Non-pigmented ciliary epithelial cell (primary cell): ENCODE measurements around the gene BATF.
"Not testable (repeated sequence)": the region's sequence is repeated elsewhere in the genome, so short reads cannot be mapped to it uniquely, and the experiment has no call there.

Source experiments
- DNase-seq: peaks from one replicate; pipeline ENCODE4 v3.0.0-alpha.2; 2010; ENCODE audit warnings: low read depth

The BATF gene, protein sequence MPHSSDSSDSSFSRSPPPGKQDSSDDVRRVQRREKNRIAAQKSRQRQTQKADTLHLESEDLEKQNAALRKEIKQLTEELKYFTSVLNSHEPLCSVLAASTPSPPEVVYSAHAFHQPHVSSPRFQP

DNA sequence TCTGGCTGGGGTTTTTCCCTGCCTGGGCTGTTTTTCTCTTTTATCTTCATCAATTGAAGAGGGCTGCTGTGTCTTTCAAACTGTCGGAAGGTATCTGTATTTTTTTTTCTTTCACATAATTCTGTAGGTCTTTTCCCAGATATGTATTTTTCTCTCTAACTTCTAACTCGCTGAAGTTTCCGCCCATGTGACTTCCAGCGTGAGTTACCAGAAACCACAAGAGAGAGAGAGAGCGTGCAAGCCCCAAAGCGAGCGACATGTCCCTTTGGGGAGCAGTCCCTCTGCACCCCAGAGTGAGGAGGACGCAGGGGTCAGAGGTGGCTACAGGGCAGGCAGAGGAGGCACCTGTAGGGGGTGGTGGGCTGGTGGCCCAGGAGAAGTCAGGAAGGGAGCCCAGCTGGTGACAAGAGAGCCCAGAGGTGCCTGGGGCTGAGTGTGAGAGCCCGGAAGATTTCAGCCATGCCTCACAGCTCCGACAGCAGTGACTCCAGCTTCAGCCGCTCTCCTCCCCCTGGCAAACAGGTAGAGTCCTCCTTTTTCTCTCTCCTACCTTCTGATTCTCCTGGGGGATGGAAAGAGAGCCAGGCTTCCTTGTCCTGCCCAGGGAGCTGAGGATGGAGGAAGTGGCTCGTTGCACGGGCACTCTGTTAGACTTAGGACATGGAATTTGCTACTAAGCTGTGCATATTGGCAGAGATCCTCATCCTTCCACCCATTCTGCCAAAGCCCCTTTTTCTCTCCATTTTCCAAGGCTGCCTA, at the start of gene BATF:
TSS of gene BATF (plus strand) at position 246 of the 759 bp plus-strand sequence. CDS start at position 460, 214 bp downstream.
- DNase-seq, result no peak

DNA sequence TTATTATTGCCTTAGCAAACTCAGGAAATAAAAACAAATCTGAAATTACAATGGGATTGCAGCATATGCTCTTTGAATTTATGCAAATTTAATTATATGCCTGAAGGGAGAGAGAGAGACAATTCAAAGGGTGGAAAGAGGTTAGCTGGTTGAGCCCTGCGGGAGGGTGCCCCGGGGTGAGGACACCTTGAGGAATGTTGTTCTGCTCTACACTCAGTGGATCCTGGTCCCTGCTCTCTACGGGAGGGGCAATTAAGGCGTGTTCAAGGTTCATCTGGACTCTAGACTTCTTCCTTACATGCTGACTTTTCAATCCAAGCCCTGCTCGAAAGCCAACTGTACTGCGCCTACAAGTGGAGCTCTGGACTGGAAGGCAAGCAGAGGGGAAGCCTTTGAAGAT, 48.1 kb upstream of the BATF start:
- DNase-seq, result not testable (repeated sequence)

DNA sequence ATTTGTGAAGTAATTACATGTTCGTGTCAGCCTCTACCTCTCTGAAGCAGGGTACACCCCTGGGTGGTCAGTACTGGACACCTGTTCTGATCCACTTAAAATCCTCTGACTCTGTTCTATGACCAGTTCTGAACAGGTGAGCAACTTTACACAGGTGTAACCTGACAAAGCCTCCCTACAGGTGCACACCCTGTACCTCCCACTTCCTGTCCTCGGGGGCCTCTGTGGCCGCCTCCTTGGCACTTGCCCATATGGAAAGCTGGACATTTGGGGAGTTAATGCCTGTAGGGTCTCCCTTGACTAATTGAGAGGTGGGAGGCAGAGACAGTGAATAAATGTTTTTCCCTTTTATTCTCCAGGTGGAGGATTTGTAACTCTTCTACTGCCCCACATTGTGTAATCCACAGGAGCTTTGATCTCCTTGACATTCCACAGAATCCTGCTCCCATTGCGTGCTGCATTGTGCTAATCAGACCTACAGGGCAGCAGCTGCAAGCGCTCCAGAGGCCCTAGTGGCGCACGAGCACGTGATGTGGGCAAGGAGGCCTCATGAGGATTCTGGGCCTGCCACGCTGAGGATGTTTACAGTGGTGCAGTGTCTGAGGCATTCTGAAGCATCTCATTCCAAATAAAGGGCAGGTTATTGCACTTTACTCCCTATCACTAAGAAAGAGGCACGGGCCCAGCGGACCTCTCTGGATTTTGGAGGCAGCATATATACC, 45.8 kb upstream of the BATF start:
- DNase-seq, result no peak

DNA sequence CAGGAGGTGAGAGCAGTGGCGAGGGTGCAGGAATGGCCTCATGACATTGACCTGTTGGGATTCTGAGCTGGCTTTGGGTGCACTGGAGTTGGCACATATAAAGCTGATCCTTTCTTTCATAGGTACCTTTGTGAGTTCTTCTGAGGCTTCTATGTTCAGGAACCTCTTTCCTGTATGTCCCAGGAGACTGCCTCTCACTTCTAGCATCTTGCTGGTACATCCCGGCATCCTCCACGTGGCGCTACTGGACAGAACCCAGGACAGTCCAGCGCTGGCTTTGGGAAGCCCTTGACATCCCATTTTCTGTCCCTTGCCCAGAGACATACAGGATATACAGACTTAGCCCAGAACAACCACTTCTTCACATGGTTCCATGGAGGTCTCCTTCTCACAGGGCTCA, 44.4 kb upstream of the BATF start:
- no peak for DNase-seq

DNA sequence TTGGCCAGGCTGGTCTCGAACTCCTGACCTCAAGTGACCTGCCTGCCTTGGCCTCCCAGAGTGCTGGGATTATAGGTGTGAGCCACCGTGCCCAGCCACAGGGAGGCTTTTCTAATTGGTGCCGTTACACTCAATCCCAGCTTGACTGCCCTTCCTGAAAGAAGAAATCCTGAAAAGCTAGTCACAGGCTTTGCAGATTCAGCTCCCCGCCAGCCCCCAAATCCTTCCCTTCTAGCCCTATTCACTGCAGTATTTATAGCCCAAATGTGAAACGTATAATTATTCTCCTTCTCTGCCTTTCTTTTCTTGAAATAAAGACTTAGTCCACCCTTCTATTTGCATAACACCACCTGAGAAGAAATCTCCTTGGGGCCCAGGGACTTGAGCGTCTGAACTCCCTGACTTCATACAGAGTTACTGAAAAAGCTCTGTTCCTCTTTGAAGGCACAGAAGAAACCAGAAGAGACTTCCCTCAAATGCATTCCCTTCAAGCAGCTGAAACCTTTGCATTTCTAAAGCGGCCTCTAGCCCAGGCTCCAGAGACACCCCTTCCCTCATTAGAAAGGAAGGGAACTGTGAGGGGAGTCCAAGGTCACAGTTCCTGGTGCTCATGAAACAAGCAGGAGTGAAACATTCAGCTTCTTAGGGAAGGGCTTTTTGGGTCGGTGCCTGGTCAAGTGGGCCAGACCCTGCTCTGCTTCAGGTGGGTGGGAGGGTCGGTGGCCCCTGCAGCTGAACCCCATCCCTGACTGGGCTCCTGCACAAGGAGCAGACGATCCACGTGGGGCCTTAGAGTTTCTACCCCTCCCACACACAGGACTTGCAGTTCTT, 42.3 kb upstream of the BATF start:
- no peak for DNase-seq

DNA sequence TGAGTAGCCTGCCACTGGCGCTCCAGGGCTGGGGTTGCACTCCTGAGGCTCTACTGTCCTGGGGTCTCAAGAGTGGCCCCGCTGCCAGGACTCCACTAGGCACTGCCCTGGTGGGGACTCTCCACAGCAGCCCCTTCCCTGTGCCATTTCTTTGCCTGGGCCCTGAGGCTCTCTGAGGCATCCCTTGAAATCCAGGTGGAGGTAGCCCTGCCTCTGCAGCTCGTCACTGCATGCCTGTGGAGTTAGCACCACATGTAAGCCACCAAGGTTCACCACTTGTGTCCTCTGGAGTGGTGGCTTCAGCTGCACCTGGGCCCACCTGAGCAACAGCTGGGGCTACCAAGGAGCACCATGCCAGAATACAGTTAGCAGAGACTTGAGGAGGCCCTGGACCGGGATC, 39.9 kb upstream of the BATF start:
- no peak for DNase-seq

DNA sequence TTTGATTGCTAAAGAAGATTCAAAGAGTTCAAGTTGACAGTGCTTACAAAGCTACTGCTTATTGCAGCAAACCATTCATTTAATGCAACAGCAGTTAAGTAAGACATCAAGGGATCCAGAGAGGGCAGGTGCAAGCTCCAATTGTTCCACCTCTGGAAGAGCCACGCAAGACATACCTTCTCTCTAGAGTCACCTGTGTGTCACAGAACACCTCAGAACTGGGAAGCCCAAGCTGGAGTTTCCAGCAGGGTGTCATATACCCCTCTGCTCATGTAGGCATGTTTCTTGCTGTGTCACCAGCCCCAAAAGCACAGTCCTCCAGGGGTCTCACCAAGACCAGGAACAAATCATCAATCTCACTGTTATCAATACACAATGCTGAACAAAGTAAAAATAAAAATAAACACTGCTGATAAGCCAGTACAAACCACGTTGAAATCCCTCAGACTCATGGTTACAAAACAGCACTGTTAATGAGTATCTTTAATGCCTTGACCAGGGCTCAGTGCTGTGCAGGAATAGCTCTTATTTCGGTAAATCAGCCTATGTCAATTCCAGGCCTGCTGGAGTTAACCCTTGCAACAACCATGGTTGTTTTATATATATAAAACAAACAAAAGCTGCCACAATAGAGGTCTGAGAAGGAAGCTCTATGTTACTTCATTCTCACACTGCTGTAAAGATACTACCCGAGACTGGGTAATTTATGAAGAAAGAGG, 37.4 kb upstream of the BATF start:
- DNase-seq, result no peak

DNA sequence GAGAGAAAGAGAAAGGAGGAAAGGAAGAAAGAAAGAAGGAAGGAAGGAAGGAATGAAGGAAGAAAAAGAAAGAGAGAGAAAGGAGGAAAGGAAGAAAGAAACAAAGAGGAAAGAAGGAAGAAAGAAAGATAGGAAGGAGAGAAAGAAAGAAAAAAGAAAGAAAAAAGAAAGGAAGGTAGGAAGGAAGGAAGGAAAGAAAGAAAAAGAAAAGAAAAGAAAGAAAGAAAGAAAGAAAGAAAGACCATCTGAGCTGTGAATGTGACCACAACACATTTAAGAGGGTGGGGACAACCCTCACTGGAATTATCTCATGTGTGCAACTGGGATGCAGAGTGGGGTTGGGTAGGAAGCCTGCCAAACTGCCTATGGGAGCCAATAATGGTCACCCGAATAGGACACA, 36.0 kb upstream of the BATF start:
- no peak for DNase-seq

DNA sequence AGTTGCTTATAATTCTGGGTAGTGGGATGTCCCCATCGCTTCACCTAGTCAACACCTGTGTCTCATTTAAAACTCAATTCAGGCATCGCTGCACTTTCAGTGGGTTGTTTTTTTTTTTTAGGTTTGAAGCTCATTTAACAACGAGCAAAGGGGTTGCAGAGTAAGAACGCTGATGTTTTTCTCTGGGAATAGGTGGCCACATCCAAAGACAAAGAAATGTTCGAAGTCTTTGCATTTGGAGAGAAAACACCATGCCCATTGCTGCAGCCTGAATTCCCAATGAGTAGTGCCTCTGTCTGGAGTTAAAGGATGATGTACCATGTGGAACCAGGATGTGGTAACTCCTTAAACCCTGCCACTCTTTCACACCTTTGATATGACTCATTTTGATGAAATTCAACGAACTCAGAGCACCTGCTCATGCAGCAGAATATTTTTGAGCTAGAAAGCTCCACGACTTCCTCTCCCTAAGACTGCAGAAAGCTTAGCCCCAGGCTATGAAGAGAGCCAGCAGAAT, 35.1 kb upstream of the BATF start:
- no peak for DNase-seq

DNA sequence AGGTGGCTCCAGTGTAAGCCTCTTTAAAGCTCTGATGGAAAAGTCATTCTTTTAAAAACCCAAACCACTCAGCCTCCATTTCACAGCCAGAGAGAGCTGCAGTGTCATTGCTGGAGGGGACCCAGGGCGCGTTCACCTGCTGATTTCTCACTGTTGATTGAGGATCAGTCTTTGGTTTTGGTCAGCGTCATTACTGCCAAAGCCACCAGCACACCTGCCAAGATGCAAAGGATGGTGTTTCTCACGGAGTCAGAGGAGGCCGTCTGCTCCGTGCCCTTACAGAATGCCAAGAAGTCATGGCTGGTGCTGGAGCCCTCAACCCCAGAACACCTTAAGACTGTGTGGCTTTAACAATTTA, 32.8 kb upstream of the BATF start:
- DNase-seq, result no peak

DNA sequence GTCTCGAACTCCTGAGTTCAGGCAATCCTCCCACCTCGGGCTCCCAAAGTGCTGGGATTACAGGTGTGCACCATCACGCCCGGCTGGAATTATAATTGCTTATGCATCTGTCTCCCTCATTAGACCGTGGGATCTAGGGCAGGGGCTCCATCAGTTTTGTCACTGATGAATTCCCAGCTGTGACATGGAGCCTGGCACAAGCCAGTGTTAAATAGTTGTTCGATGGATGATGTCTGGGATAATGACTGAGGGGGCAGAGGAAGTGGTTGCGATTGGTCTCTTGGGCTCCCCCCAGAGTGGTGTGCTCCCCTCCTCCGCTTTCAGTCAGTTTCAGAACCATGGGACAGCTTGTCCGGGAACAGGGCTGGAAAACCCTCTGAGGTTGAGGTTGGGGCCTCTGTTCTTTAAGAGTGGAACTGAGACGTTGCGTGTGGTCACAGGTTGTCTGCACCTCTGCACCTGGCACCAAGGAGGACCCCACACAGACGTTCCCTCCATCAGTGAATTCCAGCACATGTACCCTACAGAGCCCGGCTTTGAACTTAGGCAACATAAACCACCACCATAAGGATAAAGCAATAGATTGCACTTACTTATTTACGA, 30.8 kb upstream of the BATF start:
- no peak for DNase-seq

DNA sequence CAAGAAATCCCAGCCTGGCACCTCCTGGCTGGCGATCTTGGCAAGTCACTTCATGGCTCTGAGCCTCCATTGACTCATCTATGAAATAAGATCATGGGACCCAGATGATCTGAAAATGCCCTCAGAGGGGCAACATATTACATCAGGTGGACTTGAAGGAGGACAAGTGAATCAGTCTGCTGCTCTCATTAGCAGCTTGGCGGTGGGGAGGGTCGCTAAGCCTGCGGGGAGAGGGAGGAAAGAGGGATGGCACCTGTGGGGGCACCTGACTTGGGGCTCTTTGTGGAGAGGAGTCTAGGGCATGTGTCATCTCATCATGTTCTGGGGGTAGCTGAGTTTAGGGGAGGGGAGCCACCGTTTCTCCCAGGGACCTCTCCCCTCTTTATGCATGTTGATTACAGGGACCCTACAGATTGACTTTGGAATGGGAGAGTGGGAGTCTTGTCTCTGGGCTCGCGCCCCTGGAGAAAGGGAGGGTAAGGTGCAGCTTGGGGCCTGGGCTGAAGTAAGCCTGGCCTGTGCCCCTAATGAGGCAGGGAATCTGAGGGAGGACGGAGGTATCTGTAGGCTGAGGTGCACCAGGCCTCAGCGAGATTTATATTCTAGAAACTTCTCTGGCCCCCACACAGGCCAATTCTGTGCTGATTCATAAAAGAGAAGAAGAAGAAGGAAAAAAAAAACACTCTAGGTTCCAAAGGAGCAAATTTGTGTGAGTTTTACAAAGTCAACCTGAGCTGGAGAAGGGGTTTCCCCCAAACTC, 29.3 kb upstream of the BATF start:
- DNase-seq, result no peak

DNA sequence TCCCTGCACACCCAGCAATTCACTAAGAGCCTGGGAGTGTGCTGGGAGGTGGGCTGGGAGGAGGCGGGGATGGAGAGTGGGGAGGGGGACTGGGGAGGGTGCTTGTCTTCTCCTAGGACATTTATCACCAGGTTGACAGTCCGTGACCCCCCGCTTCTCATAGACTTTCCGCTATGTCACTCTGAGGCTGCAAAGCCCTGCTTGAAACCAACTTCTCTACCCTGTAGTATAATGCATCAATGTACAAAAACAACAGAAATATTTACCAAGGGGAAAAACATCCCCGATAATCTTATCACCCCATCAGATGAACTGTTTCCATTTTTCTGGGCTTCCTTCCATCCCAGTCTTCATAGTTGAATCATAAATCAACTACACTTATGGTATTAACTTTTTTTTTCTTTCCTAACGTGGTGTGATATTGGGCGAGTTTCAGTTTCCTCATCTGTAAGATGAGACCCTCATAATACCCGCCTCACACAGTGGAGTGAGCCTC, 28.6 kb upstream of the BATF start:
- DNase-seq, result no peak

DNA sequence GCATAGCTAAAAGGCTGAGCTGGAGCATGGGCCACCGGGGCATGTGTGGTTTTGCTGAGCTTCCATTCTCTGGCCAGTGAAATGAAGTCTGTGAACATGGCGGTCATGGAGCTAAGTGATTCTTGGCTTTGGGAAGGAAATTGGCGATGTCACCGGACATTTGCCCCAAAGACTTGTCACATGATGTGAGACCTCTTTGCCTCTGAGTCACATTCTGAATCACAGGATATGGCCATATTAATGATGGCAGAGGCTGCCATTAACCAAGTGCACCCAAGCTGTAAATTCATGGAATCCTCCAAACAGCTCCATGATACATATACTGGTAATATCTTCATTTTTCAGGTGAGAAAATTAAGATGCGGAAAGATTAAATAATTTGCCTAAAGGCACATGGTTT, 27.4 kb upstream of the BATF start:
- DNase-seq, result no peak

DNA sequence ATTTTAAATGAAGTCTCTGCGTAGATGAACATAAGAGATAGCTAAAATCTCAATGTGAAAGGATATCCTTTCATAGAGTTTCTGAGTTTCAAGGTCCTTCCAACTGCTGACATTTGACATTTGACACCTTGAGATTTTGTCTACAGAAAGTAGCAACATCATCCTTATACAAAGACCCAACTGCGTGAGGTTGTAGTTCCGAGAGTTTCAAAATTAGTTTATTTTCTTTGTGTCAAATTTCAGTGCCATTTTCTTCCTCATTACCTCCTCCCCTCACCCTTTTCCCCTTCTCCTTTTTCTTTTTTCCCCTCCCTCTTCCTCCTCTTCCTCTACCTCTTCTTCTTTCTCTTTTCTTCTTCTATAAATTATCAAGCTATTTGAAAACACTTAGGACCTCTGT, 26.9 kb upstream of the BATF start:
- no peak for DNase-seq

DNA sequence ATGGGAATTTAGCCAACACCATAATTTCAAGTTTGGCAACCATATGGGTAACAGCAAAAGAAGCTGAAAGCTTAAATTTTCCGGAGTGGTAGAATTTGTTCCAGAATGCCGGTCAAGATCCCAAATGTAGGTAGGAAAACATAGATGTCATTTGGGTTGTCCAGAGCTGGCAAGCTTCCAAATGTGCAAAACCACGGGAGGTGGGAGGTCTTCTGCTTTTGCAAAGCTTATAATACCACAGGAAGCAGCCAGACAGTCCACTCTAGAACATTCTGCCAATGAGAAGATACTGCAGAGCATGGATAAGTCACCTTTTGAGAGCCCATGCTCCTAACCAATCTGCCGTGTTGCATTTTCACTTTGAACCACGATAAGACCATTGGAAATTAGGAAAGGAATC, 26.4 kb upstream of the BATF start:
- no peak for DNase-seq

DNA sequence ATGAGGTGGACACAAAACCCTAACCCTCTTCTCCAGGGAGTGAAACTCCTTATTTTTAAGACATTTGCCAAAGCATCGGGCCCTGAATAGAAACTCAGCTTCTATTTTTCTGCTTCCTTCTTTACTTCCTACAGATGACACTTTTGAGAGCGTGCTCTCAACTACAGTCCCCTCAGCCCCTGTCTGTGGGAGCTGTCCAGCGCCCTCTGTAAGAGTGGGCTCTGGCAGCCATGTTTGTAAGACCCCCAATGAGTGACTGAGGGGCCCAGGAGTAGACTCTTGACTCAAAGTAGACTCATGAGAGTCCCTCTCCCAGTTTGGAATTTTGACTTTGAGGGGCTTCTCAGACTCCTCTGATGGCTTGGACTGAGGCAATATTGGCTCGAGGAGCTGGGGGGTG, 25.5 kb upstream of the BATF start:
- no peak for DNase-seq

DNA sequence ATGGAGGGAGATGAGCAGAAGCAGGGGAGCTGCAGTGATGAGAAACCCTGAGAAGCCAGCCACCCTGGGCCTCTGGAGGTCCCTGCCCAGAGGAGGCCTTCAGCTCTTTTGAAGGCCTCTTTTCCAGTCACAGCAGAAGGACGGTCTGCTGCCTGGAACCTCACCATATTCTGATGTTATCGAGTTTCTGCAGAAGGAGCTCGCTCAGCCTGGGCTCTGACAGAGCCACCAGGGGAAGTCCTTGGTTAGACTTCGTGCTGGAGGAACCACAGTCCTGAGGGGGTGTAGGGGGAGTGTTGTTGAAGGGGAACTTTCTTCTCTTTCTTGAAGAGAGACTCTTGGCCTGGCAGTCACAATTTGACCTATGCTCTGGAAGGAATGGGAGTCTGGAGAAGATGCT, 25.1 kb upstream of the BATF start:
- no peak for DNase-seq

DNA sequence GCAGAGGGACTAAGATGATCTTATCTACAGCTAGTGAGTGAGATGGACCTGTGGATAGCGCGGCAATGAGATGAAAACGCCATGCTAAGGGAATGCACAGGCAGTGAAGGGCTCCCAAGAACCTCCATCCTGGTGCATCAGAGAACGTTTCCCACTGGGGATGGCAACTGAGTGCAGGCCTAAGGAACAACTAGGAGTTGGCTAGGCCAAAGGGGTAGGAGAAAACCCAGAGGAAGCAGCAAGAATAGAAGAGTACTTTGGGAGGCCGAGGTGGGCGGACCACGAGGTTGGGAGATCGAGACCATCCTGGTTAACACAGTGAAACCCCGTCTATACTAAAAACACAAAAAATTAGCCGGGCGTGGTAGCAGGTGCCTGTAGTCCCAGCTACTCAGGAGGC, 24.6 kb upstream of the BATF start:
- no peak for DNase-seq

DNA sequence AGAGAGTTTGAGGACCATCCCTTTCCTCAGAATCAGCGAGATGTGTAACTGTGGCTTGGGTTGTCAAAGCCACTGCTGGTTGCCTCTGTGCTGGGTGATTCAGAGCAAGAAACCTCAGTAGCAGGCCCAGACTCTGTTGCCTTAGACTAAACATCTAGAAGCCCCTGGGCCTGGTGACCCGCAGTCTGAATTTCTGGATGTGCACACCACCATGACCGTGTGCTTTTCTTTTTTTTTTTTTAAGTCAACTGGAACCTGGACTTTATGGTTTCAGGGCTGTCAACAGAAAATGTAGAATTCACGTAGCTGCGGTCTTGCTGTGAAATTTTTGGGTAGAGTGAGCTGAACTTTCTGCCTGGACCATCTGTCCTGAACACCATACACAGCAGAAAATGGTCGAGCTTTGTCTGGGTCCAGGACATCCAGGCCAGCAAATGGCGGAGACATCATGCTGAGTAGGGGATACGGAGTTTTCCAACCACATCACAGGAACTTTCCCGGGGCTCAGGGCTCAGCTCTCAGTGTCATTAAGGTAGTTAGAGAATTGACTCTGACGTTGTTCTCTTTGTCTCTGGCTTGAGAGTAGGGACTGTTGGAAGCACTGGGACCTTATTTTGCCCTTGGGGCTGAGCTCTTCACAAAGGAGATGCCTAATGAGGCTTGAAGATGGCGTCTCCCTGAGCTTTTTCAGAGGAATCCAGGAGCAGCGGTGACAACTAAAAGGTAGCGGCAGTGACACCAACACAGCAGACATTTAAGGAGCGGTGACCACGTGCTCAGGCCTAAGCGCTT, 23.0 kb upstream of the BATF start:
- no peak for DNase-seq
